Measurements from ENCODE around the gene GSTT2B.
"Not testable (repeated sequence)": the region's sequence is repeated elsewhere in the genome, so short reads cannot be mapped to it uniquely, and the experiment has no call there.

The GSTT2B gene

GRCh38 chr22:23986089-23986488 lies 25.1 kb upstream of the GSTT2B start:
- not testable (repeated sequence) for DNase-seq (ENCODE audit: low spot score); FAIRE-seq

- DNase-seq (ENCODE audit: low spot score), result no peak
- no peak for FAIRE-seq
Measured at GRCh38 chr22:23984430-23984829, 23.4 kb upstream of the GSTT2B start.

DNA sequence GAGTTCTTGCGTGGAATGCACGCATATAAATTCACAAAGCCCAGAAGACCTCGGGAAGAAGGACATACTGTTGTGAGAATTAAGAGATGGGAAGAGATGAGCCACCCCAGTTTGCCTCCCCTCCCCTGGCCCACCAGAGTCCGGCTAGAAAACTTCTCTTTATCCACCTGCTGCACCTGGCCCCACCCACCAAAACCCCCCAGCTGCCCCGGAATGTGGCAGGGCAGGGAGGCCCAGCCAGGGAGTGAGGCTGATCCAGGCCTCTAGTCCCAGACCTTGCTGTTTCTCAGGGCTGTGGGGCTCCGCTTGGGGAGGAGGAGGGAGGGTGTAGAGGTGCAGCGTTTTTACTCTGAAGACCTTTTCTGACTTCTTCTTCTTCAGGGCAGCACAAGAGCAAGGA lies 19.6 kb upstream of the GSTT2B start:
- FAIRE-seq, result not testable (repeated sequence)

GRCh38 chr22:23979557-23980240 lies 18.7 kb upstream of the GSTT2B start, which contains the start of gene GSTT2:
GSTT2 (plus strand) TSS chr22:23980134.
- not testable (repeated sequence) for DNase-seq (ENCODE audit: low spot score)
- FAIRE-seq, result peak; percentile 98

More for the DNA sequence above, 19.6 kb upstream of the GSTT2B start:
- DNase-seq (ENCODE audit: low spot score), result not testable (repeated sequence)

GRCh38 chr22:23977304-23977703 lies 16.3 kb upstream of the GSTT2B start:
- FAIRE-seq, result peak; percentile 79

DNA sequence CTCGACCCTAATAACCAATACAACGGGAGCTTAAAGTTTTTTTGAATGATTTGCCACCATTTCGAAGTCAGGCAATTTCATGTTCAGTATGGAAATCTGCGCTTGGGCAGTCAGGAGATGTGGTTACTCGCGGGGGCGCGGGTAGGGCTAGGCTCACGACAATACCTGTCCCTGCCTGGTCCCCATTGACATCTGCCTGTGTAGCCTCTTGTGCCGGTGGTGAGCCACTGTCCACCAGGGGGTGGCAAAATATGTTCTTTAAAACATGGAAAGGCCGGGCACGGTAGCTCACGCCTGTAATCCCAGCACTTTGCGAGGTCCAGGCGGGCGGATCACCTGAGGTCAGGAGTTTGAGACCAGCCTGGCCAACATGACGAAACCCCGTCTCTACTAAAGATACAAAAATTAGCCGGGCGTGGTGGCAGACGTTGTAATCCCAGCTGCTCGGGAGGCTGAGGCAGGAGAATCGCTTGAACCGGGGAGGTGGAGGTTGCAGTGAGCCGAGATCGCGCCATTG lies 13.9 kb upstream of the GSTT2B start:
- peak; percentile 91 for FAIRE-seq
- not testable (repeated sequence) for DNase-seq (ENCODE audit: low spot score)

More at GRCh38 chr22:23977304-23977703, 16.3 kb upstream of the GSTT2B start:
- not testable (repeated sequence) for DNase-seq (ENCODE audit: low spot score)

DNA sequence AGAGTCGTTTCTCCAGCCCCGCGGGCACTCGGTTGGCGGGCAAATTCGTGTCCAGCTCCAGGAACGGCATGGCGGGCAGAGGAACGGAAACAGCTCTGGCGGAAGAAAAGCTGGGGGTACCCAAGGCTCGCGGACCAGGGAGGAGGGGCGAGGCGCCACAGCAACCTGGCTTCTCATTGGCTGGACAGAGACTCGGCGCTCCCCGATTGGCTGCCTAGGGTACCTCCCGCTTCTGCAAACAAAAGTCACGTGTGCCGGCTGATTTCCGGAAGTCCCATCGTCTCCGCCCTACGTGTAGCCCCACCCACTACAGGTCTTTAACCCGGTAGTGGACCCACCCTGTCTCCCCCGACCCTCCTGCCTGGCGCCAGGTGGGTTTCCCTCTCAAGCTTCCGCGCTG lies 13.3 kb upstream of the GSTT2B start, which contains the start of gene DDT:
Gene DDT (minus strand): TSS at position 97 of the 400 bp plus-strand sequence. CDS start 27 bp downstream, at position 70.
- FAIRE-seq, result peak; percentile 94
- not testable (repeated sequence) for DNase-seq (ENCODE audit: low spot score)

GRCh38 chr22:23971927-23972326 lies 10.9 kb upstream of the GSTT2B start:
- peak; percentile 40 for FAIRE-seq
- not testable (repeated sequence) for DNase-seq (ENCODE audit: low spot score)

DNA sequence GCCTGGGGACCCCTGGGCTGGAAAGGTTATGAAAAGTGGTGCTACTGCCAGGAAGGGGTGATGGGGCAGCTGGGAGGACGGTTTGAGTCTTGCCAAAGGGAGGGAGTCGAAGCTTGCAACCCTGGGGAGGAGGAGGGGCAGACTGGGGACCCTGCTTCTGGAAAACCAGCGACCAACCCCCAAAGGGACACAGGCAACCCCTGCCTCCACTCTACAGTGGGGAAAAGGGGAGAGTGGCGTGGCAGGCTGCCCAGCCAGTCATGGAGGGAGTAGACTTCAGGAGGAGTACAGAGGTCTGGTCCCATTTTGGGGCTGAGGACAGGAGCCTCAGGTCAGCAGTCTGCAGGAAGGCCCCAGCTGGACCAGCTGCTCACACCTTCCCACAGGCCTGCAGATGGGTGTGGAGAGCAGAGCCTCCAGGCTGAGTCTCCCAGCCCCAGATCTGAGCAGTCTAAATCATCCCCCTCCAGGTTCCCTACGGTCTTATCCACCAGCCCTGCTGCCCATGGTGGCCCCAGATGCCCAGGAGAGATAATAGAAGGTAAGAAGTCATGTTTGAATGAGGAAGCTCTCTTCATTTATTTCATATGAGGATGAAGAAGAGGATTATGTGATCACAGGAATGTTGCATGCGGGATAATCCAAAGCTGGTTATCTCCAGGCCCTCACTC lies 10.0 kb upstream of the GSTT2B start:
- DNase-seq (ENCODE audit: low spot score) (peak; percentile 4), FAIRE-seq (no peak)

DNA sequence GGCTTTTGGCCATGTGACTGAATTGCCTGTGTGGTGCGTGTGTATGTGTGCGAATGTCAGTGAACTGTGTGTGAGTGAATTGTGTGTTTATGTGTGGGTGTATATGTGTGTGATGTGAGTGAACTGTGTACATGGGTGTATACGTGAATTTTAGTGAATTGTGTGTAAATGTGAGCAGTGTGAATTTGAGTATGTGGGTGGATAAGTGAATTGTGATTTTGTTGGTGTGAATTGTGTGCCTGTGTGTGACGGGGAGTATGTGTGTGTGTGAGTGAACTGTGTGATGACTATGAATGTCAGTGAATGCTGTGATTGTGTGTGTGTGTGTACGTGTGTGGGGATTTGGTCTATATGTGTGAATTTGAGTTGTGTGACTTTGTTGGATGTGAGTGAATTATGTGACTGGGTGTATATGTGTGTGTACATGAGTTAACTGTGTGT lies 9.2 kb upstream of the GSTT2B start:
- peak; percentile 90 for FAIRE-seq
- DNase-seq (ENCODE audit: low spot score), result peak; percentile 0

GRCh38 chr22:23969071-23969470 lies 8.1 kb upstream of the GSTT2B start:
- DNase-seq (ENCODE audit: low spot score) (peak; percentile 1), FAIRE-seq (peak; percentile 58)

DNA sequence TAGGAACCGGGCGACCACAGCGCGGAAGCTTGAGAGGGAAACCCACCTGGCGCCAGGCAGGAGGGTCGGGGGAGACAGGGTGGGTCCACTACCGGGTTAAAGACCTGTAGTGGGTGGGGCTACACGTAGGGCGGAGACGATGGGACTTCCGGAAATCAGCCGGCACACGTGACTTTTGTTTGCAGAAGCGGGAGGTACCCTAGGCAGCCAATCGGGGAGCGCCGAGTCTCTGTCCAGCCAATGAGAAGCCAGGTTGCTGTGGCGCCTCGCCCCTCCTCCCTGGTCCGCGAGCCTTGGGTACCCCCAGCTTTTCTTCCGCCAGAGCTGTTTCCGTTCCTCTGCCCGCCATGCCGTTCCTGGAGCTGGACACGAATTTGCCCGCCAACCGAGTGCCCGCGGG lies 5.6 kb upstream of the GSTT2B start, which contains the start of gene DDTL:
Gene DDTL (plus strand): TSS at position 321 of the 400 bp plus-strand sequence. CDS start 27 bp downstream, at position 348.
- FAIRE-seq, result peak; percentile 96
- DNase-seq (ENCODE audit: low spot score), result not testable (repeated sequence)

- not testable (repeated sequence) for DNase-seq (ENCODE audit: low spot score)
- peak; percentile 78 for FAIRE-seq
Measured at GRCh38 chr22:23966094-23966493, 5.1 kb upstream of the GSTT2B start.

- peak; percentile 96 for FAIRE-seq
- peak; percentile 67 for DNase-seq (ENCODE audit: low spot score)
Measured at GRCh38 chr22:23956301-23956900, 4.6 kb downstream of the GSTT2B start.

DNA sequence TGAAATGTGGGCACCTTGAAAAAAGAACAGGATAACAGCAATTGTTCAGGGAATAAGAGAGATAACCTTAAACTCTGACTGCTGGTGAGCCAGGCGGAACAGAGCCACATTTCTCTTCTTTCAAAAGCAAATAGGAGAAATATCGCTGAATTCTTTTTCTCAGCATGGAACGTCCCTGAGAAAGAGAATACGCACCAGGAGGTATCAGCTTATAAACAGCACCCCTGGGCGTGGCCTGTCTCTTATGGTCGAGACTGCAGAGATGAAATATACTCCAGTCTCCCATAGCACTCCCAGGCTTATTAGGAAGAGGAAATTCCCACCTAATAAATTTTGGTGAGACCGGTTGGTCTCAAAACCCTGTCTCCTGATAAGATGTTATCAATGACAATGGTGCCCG lies 5.1 kb downstream of the GSTT2B start:
- not testable (repeated sequence) for DNase-seq (ENCODE audit: low spot score); FAIRE-seq

GRCh38 chr22:23954991-23955305 lies 6.0 kb downstream of the GSTT2B start:
- FAIRE-seq; DNase-seq (ENCODE audit: low spot score): not testable (repeated sequence)

DNA sequence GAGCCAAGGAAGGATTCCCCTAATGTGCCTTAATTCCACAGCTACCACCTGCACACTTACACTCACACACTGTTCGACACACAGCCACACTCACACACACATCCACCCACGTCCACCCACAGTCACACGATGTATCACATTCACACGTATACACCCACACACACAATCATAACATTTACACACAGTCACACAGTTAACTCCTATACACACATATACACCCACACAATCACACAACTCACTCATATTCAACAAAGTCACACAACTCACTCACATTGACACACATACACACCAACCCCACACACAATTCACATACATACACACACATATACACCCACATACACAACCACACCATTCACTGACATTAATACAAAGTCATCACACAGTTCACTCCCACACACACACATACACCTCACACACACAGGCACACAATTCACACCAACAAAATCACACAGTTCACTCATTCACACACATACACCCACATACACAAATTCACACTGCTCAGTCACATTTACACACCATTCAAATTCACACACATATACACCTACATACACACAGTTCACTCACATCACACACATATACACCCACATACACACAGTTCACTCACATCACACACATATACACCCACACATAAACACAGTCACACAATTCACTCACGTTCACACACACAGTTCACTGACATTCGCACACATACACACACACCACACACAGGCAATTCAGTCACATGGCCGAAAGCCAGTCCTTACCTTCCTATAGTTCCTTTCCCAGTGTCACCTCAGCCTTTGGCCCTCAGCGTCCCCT lies 6.6 kb downstream of the GSTT2B start:
- DNase-seq (ENCODE audit: low spot score), result not testable (repeated sequence)
- peak; percentile 93 for FAIRE-seq

GRCh38 chr22:23953485-23953884 lies 7.5 kb downstream of the GSTT2B start:
- DNase-seq (ENCODE audit: low spot score); FAIRE-seq: not testable (repeated sequence)

GRCh38 chr22:23952794-23953405 lies 8.1 kb downstream of the GSTT2B start:
- not testable (repeated sequence) for FAIRE-seq; DNase-seq (ENCODE audit: low spot score)

GRCh38 chr22:23951383-23951782 lies 9.6 kb downstream of the GSTT2B start:
- DNase-seq (ENCODE audit: low spot score); FAIRE-seq: not testable (repeated sequence)
